GM12892 (cell line): Measurements from ENCODE around the gene DHRSX.
"Not testable (repeated sequence)": the region's sequence is repeated elsewhere in the genome, so short reads cannot be mapped to it uniquely, and the experiment has no call there.

ENCODE experiments used
- POLR2A ChIP-seq: IDR thresholded peaks from 2 replicates; pipeline ENCODE4 v1.6.1; 2011; ENCODE audit warnings: low read depth, low read length, control low read depth
- POLR2AphosphoS5 ChIP-seq: IDR thresholded peaks from 2 replicates; pipeline ENCODE4 v1.6.1; 2011; ENCODE audit warnings: low read depth, low read length, control low read depth
- TAF1 ChIP-seq: IDR thresholded peaks from 2 replicates; pipeline ENCODE4 v1.6.1; 2011; ENCODE audit warnings: low read depth, mild to moderate bottlenecking, control low read depth, low read length, borderline replicate concordance

- TF ChIP-seq POLR2A, POLR2AphosphoS5, TAF1: not testable (repeated sequence)
Measured at GRCh38 chrX:2481597-2481996, 19.2 kb downstream of the DHRSX start.
